Neuron (in vitro differentiated cells): ENCODE data around the gene PLK3.

Experiments used
- H2AFZ ChIP-seq: one replicate; pipeline ENCODE4 v1.6.1; 2013; ENCODE audit warnings: low read depth, mild to moderate bottlenecking, inconsistent platforms, low read length, moderate library complexity
- H3K27me3 ChIP-seq: one replicate; pipeline ENCODE4 v1.6.1; 2013; ENCODE audit warnings: low read length; ENCODE audit not compliant: insufficient read depth
- H3K36me3 ChIP-seq: one replicate; pipeline ENCODE4 v1.6.1; 2013; ENCODE audit warnings: low read length; ENCODE audit not compliant: insufficient read depth
- H3K4me1 ChIP-seq: one replicate; pipeline ENCODE4 v1.6.1; 2013; ENCODE audit warnings: low read length; ENCODE audit not compliant: insufficient read depth
- H3K4me3 ChIP-seq: 2 replicates; pipeline ENCODE4 v1.5.1; 2013; ENCODE audit warnings: mild to moderate bottlenecking, low read length, moderate library complexity
- H3K9me3 ChIP-seq: one replicate; pipeline ENCODE4 v1.6.1; 2013; ENCODE audit warnings: low read length

The PLK3 gene

GRCh38 chr1:44780583-44781121 lies 19.5 kb upstream of the PLK3 start:
- peaks cover 46% of the 10 kb centered on the region for H3K36me3 ChIP-seq

DNA sequence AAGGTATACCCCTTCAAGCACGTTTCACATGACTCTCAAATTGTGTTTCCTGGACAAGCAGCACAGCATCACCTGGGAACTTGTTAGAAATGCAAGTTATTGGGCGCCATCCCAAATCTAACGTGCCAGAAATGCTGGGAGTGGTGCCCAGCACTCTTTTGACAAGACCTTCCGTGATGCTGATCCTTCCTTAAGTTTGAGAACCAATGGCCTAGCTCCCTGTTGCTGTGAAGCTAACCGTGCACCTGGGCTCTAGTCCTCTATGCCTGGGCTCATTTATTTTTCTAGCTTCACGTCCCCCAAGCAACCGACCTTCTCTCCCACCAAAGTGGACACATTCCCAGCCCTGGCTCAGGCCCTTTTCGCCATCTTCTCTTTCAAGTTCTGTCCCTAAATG lies 16.5 kb upstream of the PLK3 start:
- peaks cover 10% of the 10 kb centered on the region for H3K27me3 ChIP-seq
- H3K36me3 ChIP-seq = peaks cover 17% of the 10 kb centered on the region
- H3K9me3 ChIP-seq = no peaks in the 10 kb centered on the region
- no peak overlapping the region for H3K4me3 ChIP-seq
- H2AFZ ChIP-seq = no peak overlapping the region
- no peaks in the 10 kb centered on the region for H3K4me1 ChIP-seq

More at GRCh38 chr1:44780583-44781121, 19.5 kb upstream of the PLK3 start:
- H2AFZ ChIP-seq = no peak overlapping the region
- peaks cover 4% of the 10 kb centered on the region for H3K27me3 ChIP-seq
- H3K4me3 ChIP-seq = no peak overlapping the region
- H3K4me1 ChIP-seq = peaks cover 18% of the 10 kb centered on the region
- no peaks in the 10 kb centered on the region for H3K9me3 ChIP-seq

GRCh38 chr1:44784094-44785028 lies 15.8 kb upstream of the PLK3 start:
- H3K4me3 ChIP-seq = no peak overlapping the region
- H3K4me1 ChIP-seq = no peaks in the 10 kb centered on the region

DNA sequence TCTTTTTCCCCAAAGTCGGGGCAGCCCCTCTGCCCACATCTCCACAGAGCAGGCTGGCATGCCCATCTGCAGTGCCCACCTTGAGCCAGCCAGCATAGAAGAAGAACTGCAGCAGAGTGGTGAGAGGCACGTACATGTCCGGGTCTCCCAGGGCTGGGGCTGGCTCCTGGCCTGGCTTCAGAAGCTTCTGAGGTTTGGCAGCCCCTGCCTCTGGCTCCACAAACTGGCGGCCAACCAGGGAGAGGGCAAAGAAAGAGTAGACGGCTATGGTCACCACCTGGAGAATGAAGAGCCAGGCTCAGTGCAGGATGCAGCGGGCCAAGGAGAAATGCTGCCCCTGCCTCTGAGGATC lies 15.2 kb upstream of the PLK3 start:
- H3K9me3 ChIP-seq = no peaks in the 10 kb centered on the region
- H3K4me3 ChIP-seq = no peak overlapping the region
- peaks cover 10% of the 10 kb centered on the region for H3K27me3 ChIP-seq
- H2AFZ ChIP-seq = no peak overlapping the region
- H3K36me3 ChIP-seq = peaks cover 5% of the 10 kb centered on the region
- H3K4me1 ChIP-seq = peaks cover 5% of the 10 kb centered on the region

More at GRCh38 chr1:44784094-44785028, 15.8 kb upstream of the PLK3 start:
- Histone ChIP-seq H3K27me3 (peaks cover 10% of the 10 kb centered on the region), H3K36me3 (peaks cover 10% of the 10 kb centered on the region), H3K9me3 (no peaks in the 10 kb centered on the region), H2AFZ (no peak overlapping the region)

GRCh38 chr1:44785501-44786137 lies 14.6 kb upstream of the PLK3 start:
- Histone ChIP-seq H3K36me3 (peaks cover 5% of the 10 kb centered on the region), H2AFZ (no peak overlapping the region), H3K4me1 (peaks cover 5% of the 10 kb centered on the region), H3K9me3 (no peaks in the 10 kb centered on the region), H3K27me3 (peaks cover 10% of the 10 kb centered on the region), H3K4me3 (no peak overlapping the region)

DNA sequence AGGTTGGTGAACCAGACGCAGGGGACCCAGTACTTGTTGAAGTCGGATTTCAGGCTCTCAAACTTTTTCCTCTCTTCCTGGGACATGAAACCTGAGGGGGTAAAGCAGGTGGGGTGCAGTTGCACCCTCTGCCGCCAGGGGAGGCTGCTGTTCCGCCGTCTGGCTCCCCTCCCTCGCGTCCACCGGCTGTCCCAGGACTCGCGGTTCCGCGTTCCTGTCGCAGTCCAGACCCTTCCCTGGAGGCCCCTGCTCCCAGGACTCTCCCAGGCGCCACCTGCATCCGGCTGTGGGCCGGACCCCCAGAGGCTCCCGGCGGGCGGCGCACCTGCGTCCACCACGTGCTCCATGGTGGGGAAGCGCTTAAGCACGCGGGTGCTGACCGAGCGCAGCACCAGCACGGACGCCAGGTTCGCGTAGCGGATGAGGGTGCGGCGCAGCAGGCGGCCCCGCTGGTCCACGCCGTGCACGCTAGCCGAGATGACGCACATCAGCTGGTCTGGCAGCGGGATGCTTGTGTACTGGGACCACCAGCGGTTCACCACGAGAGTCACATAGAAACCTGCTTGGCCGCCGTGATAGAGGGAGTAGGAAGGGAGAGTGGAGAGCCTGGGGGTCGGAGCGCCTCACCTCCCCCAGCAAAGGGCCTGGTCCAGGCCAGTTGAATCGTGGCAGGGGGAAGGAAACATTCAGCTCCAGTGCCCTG lies 13.9 kb upstream of the PLK3 start:
- H3K4me1 ChIP-seq = peaks cover 5% of the 10 kb centered on the region
- H3K36me3 ChIP-seq = peaks cover under 1% of the 10 kb centered on the region
- no peaks in the 10 kb centered on the region for H3K9me3 ChIP-seq
- H2AFZ ChIP-seq = no peak overlapping the region
- no peak overlapping the region for H3K4me3 ChIP-seq
- peaks cover 10% of the 10 kb centered on the region for H3K27me3 ChIP-seq

DNA sequence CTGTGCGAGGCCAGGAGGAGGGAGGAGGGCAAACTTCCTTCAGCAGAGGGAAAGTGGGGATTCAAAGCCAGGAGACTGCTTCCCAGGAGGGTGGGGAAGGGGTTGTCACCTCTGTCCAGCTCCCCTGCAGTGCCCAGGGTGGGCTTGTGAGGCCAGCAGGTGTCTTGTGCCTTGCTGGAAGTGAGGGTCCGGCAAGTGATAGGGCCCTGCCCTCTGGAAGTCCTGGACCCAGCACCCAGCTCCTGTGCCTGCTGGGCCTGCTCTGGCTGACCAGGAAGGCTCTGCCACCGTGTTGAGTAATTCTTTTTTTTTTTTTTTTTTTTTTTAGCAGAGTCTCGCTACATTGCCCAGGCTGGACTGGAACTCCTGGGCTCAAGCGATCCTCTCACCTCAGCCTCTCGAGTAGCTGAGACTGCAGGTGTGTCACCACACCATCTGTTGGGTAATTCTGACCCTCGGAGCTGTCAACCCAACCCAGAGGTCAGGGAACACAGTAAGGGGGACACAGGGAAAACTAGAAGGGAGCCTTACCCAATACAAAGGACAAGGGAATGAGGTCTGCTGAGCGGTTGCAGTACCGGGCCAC lies 13.2 kb upstream of the PLK3 start:
- H2AFZ ChIP-seq = no peak overlapping the region
- peaks cover 5% of the 10 kb centered on the region for H3K4me1 ChIP-seq
- H3K9me3 ChIP-seq = no peaks in the 10 kb centered on the region
- peaks cover 10% of the 10 kb centered on the region for H3K27me3 ChIP-seq
- no peaks in the 10 kb centered on the region for H3K36me3 ChIP-seq
- H3K4me3 ChIP-seq = no peak overlapping the region

DNA sequence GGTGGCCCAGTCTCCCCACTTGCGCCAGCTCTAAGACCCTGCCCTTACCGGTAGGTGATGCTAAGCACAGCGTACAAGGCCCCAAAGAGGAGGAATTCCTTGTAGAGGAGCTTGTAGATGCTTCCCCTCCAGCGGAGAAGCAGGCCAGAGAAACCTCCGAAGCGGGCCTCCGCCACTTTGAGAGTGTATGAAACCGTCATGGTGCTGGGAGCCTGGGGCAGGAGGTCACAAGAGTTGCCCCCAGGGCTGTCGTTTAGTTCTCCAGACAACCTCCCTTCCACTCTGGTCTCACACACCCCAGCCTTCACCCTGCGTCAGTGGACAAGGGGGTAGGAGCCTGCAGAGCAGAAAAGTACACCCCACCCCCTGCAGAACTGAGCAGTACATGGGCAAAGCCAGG lies 12.7 kb upstream of the PLK3 start:
- Histone ChIP-seq H3K4me3 (no peak overlapping the region), H3K4me1 (peaks cover 5% of the 10 kb centered on the region), H3K9me3 (no peaks in the 10 kb centered on the region), H3K36me3 (no peaks in the 10 kb centered on the region), H2AFZ (no peak overlapping the region), H3K27me3 (peaks cover 10% of the 10 kb centered on the region)

DNA sequence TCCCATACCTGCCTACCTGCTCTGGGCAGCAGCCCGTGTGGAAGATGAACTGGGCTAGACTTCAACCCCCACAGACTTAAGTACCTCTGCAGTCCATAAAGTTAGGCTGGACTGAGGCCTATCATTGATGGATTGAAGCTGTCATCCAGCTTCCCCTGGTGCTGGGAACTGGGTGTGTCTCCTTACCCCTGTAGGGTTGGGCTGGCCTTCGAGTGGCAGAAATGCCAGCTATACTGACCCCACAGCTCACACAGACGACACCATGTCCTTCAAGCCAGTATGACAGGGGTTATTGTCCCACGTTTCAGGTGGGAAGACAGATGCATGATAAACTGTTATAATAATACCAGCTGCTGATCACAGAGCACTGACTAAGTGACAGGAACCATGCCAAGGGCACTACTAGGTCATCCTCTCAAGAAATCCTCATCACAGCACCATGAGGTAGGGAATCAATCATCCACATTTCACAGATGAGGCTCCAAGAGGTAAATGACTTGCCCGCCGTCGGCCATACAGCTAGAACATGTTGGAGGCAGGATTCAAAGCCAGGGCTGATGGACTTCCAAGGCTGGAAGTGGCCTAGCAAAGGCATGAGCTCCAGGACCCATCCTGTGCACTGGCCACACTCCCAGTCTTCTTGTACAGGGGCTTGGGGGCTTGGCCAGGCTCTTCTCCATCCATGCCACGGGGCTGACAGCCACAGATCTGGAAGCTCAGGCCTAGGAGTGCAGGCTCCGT lies 11.9 kb upstream of the PLK3 start, which contains the start of gene BEST4:
BEST4 (minus strand) TSS at position 51 of the 741 bp plus-strand sequence. CDS start 465 bp downstream, outside the sequence.
- H3K36me3 ChIP-seq = no peaks in the 10 kb centered on the region
- no peak within 1 kb of the TSS for H2AFZ ChIP-seq
- H3K9me3 ChIP-seq = no peaks in the 10 kb centered on the region
- no peak within 1 kb of the TSS for H3K4me3 ChIP-seq
- H3K27me3 ChIP-seq = peaks cover 10% of the 10 kb centered on the region
- H3K4me1 ChIP-seq = peaks cover 5% of the 10 kb centered on the region

DNA sequence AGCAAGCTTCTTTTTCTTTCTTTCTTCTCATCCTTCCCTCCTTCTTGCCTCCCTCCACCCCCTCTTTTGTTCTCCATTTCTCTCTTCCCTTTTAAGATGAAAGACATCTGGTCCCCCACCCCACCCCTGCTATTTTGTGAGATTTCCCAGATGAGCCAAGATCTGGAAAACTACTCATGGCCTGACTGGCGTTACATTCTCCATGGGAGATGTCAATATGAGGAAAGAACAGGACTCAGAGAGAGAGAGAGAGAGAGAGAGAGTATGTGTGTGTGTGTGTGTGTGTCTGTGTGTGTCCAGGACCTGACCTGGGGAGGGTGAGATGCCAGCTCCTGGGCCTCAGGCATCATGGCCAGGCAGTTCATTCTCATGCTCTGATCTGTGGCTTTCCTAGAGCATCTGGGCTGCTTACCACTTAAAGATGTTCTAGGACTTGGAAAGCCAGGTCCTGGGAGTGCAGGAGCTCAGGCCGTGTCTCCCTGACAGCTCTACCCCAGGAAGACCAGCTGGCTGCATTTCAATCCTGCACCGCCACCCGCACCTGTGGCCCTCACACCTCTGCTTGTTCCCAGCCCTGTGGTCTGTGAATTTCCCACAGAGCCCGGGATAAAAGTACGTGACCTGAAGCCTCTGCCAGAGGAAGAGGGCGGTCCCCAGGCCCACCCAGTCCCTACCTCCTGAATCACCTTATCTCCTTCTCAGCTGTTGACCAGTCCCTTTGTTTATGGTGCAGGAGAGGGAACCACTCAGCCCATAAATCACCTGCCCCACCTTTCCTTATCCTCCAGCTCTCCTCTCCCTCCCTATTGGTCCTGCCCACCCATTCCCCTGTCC lies 9.0 kb upstream of the PLK3 start:
- no peaks in the 10 kb centered on the region for H3K36me3 ChIP-seq
- peaks cover 6% of the 10 kb centered on the region for H3K27me3 ChIP-seq
- peaks cover 5% of the 10 kb centered on the region for H3K4me1 ChIP-seq
- no peak overlapping the region for H2AFZ ChIP-seq
- no peaks in the 10 kb centered on the region for H3K9me3 ChIP-seq
- H3K4me3 ChIP-seq = no peak overlapping the region

GRCh38 chr1:44792736-44793502 lies 7.3 kb upstream of the PLK3 start:
- Histone ChIP-seq H3K4me3 (no peak overlapping the region), H3K9me3 (no peaks in the 10 kb centered on the region), H2AFZ (no peak overlapping the region), H3K27me3 (peaks cover 4% of the 10 kb centered on the region), H3K4me1 (peaks cover 5% of the 10 kb centered on the region), H3K36me3 (no peaks in the 10 kb centered on the region)
